ENCODE results near the gene ABLIM1.

GRCh38 chr10:114682121-114682520, 24.0 kb upstream of the ABLIM1 start:
- TF ChIP-seq SUZ12 (IDR thresholded peaks at IDR 0.05) (no peak), ELF4 (IDR thresholded peaks at IDR 0.05) (no peak), BHLHE40 (IDR thresholded peaks at IDR 0.05; ENCODE audit: borderline replicate concordance) (no peak), FOXA1 (IDR thresholded peaks at IDR 0.05) (no peak), SP1 (IDR thresholded peaks at IDR 0.05) (no peak), CTBP1 (IDR thresholded peaks at IDR 0.05; ENCODE audit: borderline replicate concordance) (no peak)

All from HEK293T (cell line).